BLaER1 treated with 17β-estradiol and CSF1 and Interleukin-3, amounts not matched to agents 10 nM and 100 nM (cell line): Measurements from ENCODE around the gene SHPK.

Experiments
- H3K27ac ChIP-seq, 11 experiments: shearing (Covaris generic); formaldehyde crosslinking; 2 replicates each; pipeline ENCODE4 v1.8.1; 2022
- H3K27me3 ChIP-seq, 11 experiments: shearing (Covaris generic); formaldehyde crosslinking; 2 replicates each; pipeline ENCODE4 v1.8.1; 2022
- H3K36me3 ChIP-seq, 11 experiments: shearing (Covaris generic); formaldehyde crosslinking; 2 replicates each; pipeline ENCODE4 v1.8.1; 2022
- H3K4me1 ChIP-seq, 10 experiments: shearing (Covaris generic); formaldehyde crosslinking; 2 replicates each; pipeline ENCODE4 v1.8.1; 2022
- H3K4me2 ChIP-seq, 11 experiments: shearing (Covaris generic); formaldehyde crosslinking; 2 replicates each; pipeline ENCODE4 v1.8.1; 2022
- H3K4me3 ChIP-seq, 10 experiments: shearing (Covaris generic); formaldehyde crosslinking; 2 replicates each; pipeline ENCODE4 v1.8.1; 2022
- H3K9ac ChIP-seq, 11 experiments: shearing (Covaris generic); formaldehyde crosslinking; 2 replicates each; pipeline ENCODE4 v1.8.1; 2022
- H3K9me3 ChIP-seq, 11 experiments: shearing (Covaris generic); formaldehyde crosslinking; replicated peaks in 1 of 11; 2 replicates each; pipeline ENCODE4 v1.8.1; 2022
- H4K20me1 ChIP-seq, 11 experiments: shearing (Covaris generic); formaldehyde crosslinking; 2 replicates each; pipeline ENCODE4 v1.8.1; 2022
- Cebpa-rat ChIP-seq, 11 experiments: shearing (Covaris generic); IDR thresholded peaks; 2 replicates each; pipeline ENCODE4 v1.8.1; 2022

Gene SHPK

DNA sequence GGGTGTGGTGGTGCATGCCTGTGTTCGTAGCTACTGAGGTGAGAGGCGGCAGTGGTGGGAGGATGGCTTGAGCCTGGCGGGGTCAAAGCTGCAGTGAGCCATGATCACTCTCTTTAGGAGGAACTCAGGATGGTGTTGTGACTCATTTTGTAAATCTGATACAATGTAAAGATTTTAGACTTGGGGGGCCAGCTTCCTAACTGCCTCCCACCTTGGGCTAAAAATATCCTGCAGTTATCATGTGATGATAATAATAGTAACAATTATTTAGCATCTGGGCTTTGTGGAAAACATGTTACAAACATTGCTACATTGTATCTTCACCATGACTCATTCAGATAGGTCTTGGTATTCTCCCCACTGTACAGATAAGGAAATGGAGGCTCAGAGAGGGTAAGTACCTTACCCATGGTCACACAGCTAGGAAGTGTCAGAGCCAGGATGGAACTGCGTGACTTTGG is 7.9 kb upstream of the SHPK start:
- H3K4me2 ChIP-seq = peak overlapping the region in 10 of 11 experiments; percentile 12 to 84 (median 65); a peak in 15 of 22 replicates
- no peak overlapping the region for H3K4me3 ChIP-seq
- H3K36me3 ChIP-seq = peaks cover 6 to 77% (median 47%) of the 10 kb centered on the region in 11 experiments; a peak in 21 of 22 replicates
- no peaks in the 10 kb centered on the region for H3K9me3 ChIP-seq
- no peak for TF ChIP-seq Cebpa-rat (IDR thresholded peaks at IDR 0.05)
- no peaks in the 10 kb centered on the region for H3K27me3 ChIP-seq
- H4K20me1 ChIP-seq = peaks cover 0 to 23% (median 0%) of the 10 kb centered on the region in 11 experiments; a peak in 4 of 22 replicates
- peaks cover 73 to 96% (median 86%) of the 10 kb centered on the region in 10 experiments for H3K4me1 ChIP-seq
- peak overlapping the region in 1 of 11 experiments; percentile 72; a peak in 1 of 22 replicates for H3K9ac ChIP-seq
- H3K27ac ChIP-seq = peak overlapping the region in 4 of 11 experiments; percentile 63 to 97 (median 72); a peak in 6 of 22 replicates

DNA sequence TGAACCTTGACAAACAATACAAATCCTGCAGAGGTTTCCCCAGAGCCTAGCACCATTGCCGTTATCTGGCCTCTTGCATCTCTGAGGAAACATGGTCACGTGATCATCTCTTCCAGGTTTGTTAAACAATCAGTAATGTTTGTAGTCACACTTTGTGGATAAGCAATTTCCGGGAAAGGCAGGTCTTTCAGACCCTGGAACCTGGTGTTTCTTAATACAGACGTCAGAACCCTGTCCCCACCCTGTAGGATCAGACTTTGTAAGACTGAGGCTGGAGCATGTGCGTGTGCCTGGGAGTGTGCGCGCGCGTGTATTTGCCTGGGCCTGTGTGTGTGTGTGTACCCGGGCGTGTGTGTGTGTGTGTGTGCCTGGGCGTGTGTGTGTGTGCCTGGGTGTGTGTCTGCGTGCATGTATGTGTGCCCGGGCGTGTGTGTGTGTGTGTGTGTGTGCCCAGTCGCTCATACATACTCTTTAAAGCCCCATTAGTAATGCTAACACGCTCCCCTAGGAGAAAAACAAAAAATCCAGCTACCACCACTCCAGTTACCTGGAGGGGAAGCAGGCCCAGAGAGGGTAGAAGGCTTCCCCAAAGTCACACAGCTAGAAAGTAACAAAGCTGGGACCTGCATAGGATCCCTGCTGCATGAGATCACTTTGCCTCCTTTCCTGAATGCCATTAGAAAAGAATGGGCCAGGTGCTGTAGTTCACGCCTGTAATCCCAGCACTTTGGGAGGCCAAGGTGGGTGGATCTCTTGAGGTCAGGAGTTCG is 5.9 kb upstream of the SHPK start:
- Histone ChIP-seq H3K9me3 (no peaks in the 10 kb centered on the region), H3K4me1 (peaks cover 82 to 100% (median 93%) of the 10 kb centered on the region in 10 experiments), H3K27me3 (no peaks in the 10 kb centered on the region), H4K20me1 (peaks cover 0 to 17% (median 0%) of the 10 kb centered on the region in 11 experiments; a peak in 4 of 22 replicates), H3K36me3 (peaks cover 0 to 57% (median 29%) of the 10 kb centered on the region in 11 experiments; a peak in 20 of 22 replicates), H3K4me3 (no peak overlapping the region), H3K4me2 (peak overlapping the region; percentile 21 to 98 (median 84); a peak in 21 of 22 replicates), H3K9ac (peak overlapping the region in 5 of 11 experiments; percentile 12 to 98 (median 55); a peak in 6 of 22 replicates), H3K27ac (peak overlapping the region in 8 of 11 experiments; percentile 50 to 97 (median 90); a peak in 14 of 22 replicates)
- TF ChIP-seq Cebpa-rat (IDR thresholded peaks at IDR 0.05) = no peak

DNA sequence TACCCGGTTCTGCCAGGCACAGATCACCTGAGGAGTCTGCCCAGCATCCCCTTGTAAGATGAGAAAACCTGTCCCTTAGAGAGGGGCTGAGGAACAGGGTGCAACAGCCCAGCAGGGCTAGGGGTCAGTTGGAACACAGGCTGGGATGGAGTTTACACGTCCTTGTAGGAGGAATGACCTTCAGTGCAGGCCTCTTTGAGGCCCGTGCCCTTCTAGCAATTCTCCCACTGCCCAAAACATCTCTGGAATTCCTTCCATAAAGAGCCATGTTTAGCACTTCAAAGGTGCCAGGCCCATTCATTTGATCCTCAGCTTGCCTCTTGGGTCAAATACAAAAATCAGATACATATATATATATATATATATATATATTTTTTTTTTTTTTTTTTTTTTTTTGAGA is 5.0 kb upstream of the SHPK start:
- Histone ChIP-seq H3K27ac (peak overlapping the region; percentile 75 to 97 (median 88)), H3K9me3 (no peaks in the 10 kb centered on the region), H3K36me3 (peaks cover 0 to 51% (median 27%) of the 10 kb centered on the region in 11 experiments; a peak in 19 of 22 replicates), H4K20me1 (peaks cover 0 to 8% (median 0%) of the 10 kb centered on the region in 11 experiments; a peak in 4 of 22 replicates), H3K4me3 (peak overlapping the region in 5 of 10 experiments; percentile 1 to 33 (median 21); a peak in 2 of 20 replicates), H3K4me1 (peaks cover 73 to 91% (median 85%) of the 10 kb centered on the region in 10 experiments), H3K9ac (peak overlapping the region; percentile 63 to 98 (median 73); a peak in 21 of 22 replicates), H3K4me2 (peak overlapping the region; percentile 78 to 98 (median 89)), H3K27me3 (no peaks in the 10 kb centered on the region)
- TF ChIP-seq Cebpa-rat (IDR thresholded peaks at IDR 0.05) = no peak

DNA sequence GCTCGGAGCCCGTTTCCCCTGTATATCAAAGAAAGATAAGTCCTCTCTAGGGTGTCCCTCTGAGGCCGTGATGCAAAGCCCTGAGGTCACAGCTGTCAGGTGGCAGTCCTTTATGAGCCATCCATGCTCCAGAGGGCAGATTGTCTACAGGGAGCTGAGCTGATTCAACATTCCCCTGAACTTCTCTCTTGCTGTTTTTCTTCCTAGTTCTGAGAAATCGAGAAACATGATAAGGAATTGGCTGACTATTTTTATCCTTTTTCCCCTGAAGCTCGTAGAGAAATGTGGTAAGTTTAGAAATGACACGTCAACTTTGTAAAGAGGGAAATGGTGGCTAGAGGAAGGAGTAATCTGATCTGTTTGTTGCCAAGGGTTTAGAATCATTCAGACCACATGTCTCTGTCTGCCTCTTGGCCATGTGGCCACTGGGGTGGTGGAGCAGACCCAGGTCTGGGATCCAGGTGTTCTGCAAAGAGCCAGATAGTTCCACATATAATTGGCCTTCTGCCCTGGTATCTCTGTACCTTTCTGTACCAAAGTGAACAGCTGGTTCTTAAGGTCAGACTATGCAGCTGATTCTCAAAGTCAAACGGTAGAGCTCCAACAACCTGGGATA is 4.0 kb upstream of the SHPK start:
- peak overlapping the region; percentile 63 to 98 (median 73) for H3K9ac ChIP-seq
- peak overlapping the region; percentile 75 to 97 (median 88) for H3K27ac ChIP-seq
- TF ChIP-seq Cebpa-rat (IDR thresholded peaks at IDR 0.05) = peak in 5 of 11 experiments; percentile 23 to 96 (median 68); a peak in 7 of 22 replicates
- H3K4me2 ChIP-seq = peak overlapping the region; percentile 78 to 98 (median 89)
- peak overlapping the region; percentile 1 to 95 (median 25); a peak in 16 of 20 replicates for H3K4me3 ChIP-seq
- H3K4me1 ChIP-seq = peaks cover 68 to 88% (median 80%) of the 10 kb centered on the region in 10 experiments
- H3K9me3 ChIP-seq = no peaks in the 10 kb centered on the region; a peak in 3 of 22 replicates
- H4K20me1 ChIP-seq = peaks cover 0 to 5% (median 0%) of the 10 kb centered on the region in 11 experiments; a peak in 4 of 22 replicates
- H3K36me3 ChIP-seq = peaks cover 0 to 47% (median 24%) of the 10 kb centered on the region in 11 experiments; a peak in 19 of 22 replicates
- H3K27me3 ChIP-seq = no peaks in the 10 kb centered on the region

DNA sequence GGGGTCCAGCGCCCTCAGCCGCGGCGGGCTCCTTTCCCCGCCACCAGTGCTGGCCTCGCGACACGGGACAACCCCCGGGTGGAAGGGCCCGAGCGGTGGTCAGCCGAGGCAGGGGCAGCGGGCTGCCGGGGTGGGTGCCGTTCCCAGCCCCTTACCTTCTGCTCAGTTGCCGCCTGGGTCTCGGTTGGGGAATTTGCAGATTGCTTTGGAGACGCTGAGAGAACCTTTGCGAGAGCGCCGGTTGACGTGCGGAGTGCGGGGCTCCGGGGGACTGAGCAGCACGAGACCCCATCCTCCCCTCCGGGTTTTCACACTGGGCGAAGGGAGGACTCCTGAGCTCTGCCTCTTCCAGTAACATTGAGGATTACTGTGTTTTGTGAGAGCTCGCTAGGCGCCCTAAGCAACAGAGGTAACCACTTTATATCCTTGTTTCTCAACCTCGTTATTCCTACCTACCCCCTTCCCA is 891 bp upstream of the SHPK start:
- peak overlapping the region; percentile 90 to 100 (median 94) for H3K9ac ChIP-seq
- no peak for TF ChIP-seq Cebpa-rat (IDR thresholded peaks at IDR 0.05)
- H3K9me3 ChIP-seq = no peaks in the 10 kb centered on the region; a peak in 3 of 22 replicates
- H3K27me3 ChIP-seq = no peaks in the 10 kb centered on the region
- H3K4me3 ChIP-seq = peak overlapping the region; percentile 77 to 99 (median 94)
- peak overlapping the region; percentile 94 to 100 (median 97) for H3K27ac ChIP-seq
- peaks cover 0 to 20% (median 0%) of the 10 kb centered on the region in 11 experiments; a peak in 7 of 22 replicates for H4K20me1 ChIP-seq
- H3K4me1 ChIP-seq = peaks cover 67 to 83% (median 77%) of the 10 kb centered on the region in 10 experiments
- peak overlapping the region; percentile 78 to 98 (median 89) for H3K4me2 ChIP-seq
- H3K36me3 ChIP-seq = peaks cover 0 to 32% (median 17%) of the 10 kb centered on the region in 11 experiments; a peak in 17 of 22 replicates

DNA sequence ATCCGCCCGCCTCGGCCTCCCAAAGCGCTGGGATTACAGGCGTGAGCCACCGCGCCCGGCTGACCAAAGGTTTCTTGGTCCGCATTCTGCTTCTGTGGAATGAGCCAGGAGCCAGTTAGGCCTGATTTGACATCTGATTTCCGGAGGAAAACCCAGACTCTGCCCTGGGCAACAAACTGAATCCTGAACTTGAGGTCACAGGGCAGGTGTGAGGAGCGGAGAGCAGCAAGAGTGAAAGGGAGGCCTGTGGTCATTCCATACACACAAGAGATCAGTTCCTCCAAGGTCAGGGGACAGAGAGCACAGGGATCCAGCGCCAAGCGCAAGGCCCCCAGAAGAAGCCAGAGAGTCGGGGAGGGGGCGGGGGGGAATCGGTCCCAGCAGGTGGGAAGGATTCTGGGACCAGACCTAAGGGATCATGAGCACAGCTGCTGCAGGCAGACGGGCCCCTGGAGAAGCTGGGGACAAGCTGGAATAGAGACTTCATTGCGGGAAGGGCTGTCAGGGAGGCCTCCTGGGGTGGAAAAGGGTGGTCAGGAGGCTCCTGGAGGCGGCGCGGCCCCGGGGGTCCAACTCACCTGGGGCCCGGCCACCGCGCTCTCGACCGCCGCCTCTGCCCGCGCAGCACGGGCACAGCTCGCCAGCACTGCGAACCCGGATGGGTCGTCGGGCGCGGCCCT is 436 bp downstream of the SHPK start:
- Histone ChIP-seq H4K20me1 (peaks cover under 1 to 25% (median 5%) of the 10 kb centered on the region in 11 experiments; a peak in 13 of 22 replicates), H3K36me3 (peaks cover 0 to 38% (median 25%) of the 10 kb centered on the region in 11 experiments; a peak in 15 of 22 replicates), H3K4me3 (peak overlapping the region; percentile 77 to 99 (median 94)), H3K4me1 (peaks cover 54 to 80% (median 77%) of the 10 kb centered on the region in 10 experiments), H3K9me3 (no peaks in the 10 kb centered on the region; a peak in 3 of 22 replicates), H3K27me3 (no peaks in the 10 kb centered on the region), H3K4me2 (peak overlapping the region; percentile 77 to 95 (median 92)), H3K27ac (peak overlapping the region; percentile 54 to 98 (median 96); a peak in 21 of 22 replicates), H3K9ac (peak overlapping the region; percentile 90 to 100 (median 94))
- TF ChIP-seq Cebpa-rat (IDR thresholded peaks at IDR 0.05) = no peak

DNA sequence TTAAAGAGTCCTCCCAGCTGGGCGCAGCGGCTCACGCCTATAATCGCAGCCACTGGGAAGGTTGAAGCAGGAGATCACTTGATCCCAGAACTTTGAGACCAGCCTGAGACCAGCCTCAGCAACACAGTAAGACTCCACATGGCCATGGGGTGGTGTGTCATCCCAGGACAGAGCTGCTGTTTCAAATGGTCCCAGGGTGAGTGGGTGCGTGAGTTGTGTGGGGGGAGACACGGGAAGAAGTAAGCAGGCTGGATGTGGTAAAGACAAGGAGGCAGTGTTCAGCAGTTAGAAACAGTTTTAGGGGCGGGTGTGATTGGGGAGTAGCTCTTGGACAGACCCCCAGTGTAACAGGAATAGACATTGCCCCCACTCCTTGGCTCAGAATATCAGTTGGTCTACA is 3.8 kb downstream of the SHPK start:
- peaks cover 7 to 53% (median 15%) of the 10 kb centered on the region in 11 experiments; a peak in 13 of 22 replicates for H4K20me1 ChIP-seq
- no peaks in the 10 kb centered on the region; a peak in 3 of 22 replicates for H3K9me3 ChIP-seq
- H3K4me2 ChIP-seq = peak overlapping the region in 6 of 11 experiments; percentile 21 to 81 (median 52); a peak in 9 of 22 replicates
- peaks cover 21 to 54% (median 48%) of the 10 kb centered on the region in 10 experiments for H3K4me1 ChIP-seq
- H3K36me3 ChIP-seq = peaks cover 25 to 59% (median 53%) of the 10 kb centered on the region in 11 experiments
- H3K9ac ChIP-seq = peak overlapping the region in 1 of 11 experiments; percentile 24; a peak in 3 of 22 replicates
- H3K4me3 ChIP-seq = no peak overlapping the region
- 0 out of 22 replicates have a peak overlapping the region, but pooled peaks of 2 of the 11 experiments have one; percentile 11 to 20 for H3K27ac ChIP-seq
- no peaks in the 10 kb centered on the region for H3K27me3 ChIP-seq
- TF ChIP-seq Cebpa-rat (IDR thresholded peaks at IDR 0.05) = no peak
